Esophagus muscularis mucosa (tissue), 4 donors: ENCODE results near the gene NUDT3. TPM values are rescaled to one million over a fixed set of nuclear protein-coding genes. Genes with fewer than 3 reads are reported as not detected.

ENCODE experiments used
- DNase-seq: peaks from one replicate; pipeline ENCODE4 v3.0.0-alpha.2; 2017; ENCODE audit errors: extremely low spot score
- H3K27ac ChIP-seq, 4 donors: fragments of 200-600 bp; sonication (generic); replicated peaks in 1 of 4; 1 replicate in 3 of 4; 2 replicates in 1 of 4; pipeline ENCODE4 v1.5.1; 2016 to 2019; ENCODE audit warnings: mild to moderate bottlenecking in 1 of 4
- H3K27me3 ChIP-seq, 4 donors: fragments of 200-600 bp; sonication (generic); one replicate each; pipeline versions ENCODE4 v1.5.1 to v1.6.0; 2016 to 2019
- H3K36me3 ChIP-seq, 4 donors: fragments of 200-600 bp; sonication (generic); one replicate each; pipeline ENCODE4 v1.5.1; 2016 to 2019
- H3K4me1 ChIP-seq, 4 donors: fragments of 200-600 bp; sonication (generic); one replicate each; pipeline ENCODE4 v1.5.1; 2016 to 2019
- H3K4me3 ChIP-seq, 4 donors: fragments of 200-600 bp; sonication (generic); 1 replicate in 2 of 4; 2 replicates in 2 of 4; pipeline ENCODE4 v1.5.1; 2016 to 2019; ENCODE audit warnings: mild to moderate bottlenecking in 4 of 4, moderate library complexity in 1 of 4
- H3K9me3 ChIP-seq, 4 donors: fragments of 200-600 bp; sonication (generic); 1 replicate in 3 of 4; 2 replicates in 1 of 4; pipeline ENCODE4 v1.5.1; 2016 to 2019
- CTCF ChIP-seq, 3 experiments: fragments of 200-600 bp in 2 of 3; fragments of 450-650 bp in 1 of 3; sonication (generic) in 2 of 3; IDR thresholded peaks; one replicate each; pipeline ENCODE4 v1.5.1; 2017 to 2019; ENCODE audit warnings: antibody characterized with exemption in 3 of 3, mild to moderate bottlenecking in 2 of 3, moderate library complexity in 1 of 3
- EP300 ChIP-seq: sonication (generic); formaldehyde crosslinking; IDR thresholded peaks from one replicate; pipeline ENCODE4 v1.6.1; 2017; ENCODE audit warnings: antibody characterized with exemption
- POLR2A ChIP-seq: fragments of 450-650 bp; IDR thresholded peaks from one replicate; pipeline ENCODE4 v1.6.1; 2017; ENCODE audit warnings: antibody characterized with exemption, moderate library complexity, mild to moderate bottlenecking, low read depth
- POLR2AphosphoS5 ChIP-seq, 2 donors: sonication (generic); formaldehyde crosslinking; IDR thresholded peaks; one replicate each; pipeline ENCODE4 v1.6.1; 2017; ENCODE audit warnings: antibody characterized with exemption in 2 of 2
- WGBS: methylation state at CpG from one replicate; pipeline ENCODE4 v1.1.5; 2018; 5-methylcytosine and 5-hydroxymethylcytosine counted together
- intact Hi-C: fragments of 100-400 bp; cut with DNase I; formaldehyde crosslinking; loops from one replicate; pipeline ENCODE4 v1.15.1; 2023
- total RNA-seq, 4 donors: library from RNA; depleted of rRNA; stranded (reverse); fragments of >200 nt; gene quantifications; one replicate each; pipeline versions ENCODE4 v1.1.0 to v1.2.1, GENCODE V29; 2016

The NUDT3 gene
- total RNA-seq, 4 donors from 2014 or later, result 37.1 to 57.2 (median 47.4) TPM

DNA sequence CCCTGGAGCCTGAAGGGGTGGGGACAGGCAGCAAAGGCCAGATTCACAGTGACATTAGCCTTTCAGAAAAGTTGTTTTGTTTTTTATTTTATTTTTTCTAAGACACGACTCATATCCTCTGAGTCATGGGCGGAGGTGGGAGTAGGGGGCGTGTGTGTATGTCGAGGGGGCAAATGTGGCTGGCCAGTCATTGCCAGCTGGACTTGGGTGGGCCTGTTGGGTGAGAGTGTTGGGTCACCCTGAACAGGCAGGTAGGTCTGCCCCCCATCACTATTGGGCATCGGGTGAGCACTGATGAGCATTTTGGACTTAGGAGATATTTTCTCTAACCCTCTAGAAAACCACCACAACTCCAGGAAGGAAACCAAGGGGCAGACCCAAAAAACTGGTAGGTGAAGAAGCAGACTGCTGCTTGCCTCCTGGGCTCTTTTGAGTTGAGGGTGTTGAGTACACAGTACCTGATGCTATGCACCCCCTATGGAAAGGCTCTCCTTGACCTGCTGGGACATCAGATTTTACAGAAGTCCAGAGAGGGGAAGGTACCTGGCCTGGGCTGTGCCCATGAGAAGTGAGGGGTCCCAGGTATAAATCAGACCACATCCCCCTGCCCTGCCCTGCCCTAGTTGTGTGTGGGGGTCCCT is 149.2 kb downstream of the NUDT3 start:
- peak overlapping the region in 2 of 4 donors; percentile 25 to 75 for H3K27ac ChIP-seq
- H3K4me1 ChIP-seq, result peaks cover 29 to 48% (median 39%) of the 10 kb centered on the region in 4 donors
- WGBS, result 42% methylated on average over 5 of the region's 5 CpGs
- no peak overlapping the region for H3K4me3 ChIP-seq
- H3K27me3 ChIP-seq, result no peaks in the 10 kb centered on the region
- intact Hi-C loops, result loop anchor here (10.0 kb wide), 1 partner anchor 362 kb away; no protein-coding TSS in a partner anchor
- TF ChIP-seq CTCF (IDR thresholded peaks at IDR 0.05) (no peak), POLR2AphosphoS5 (IDR thresholded peaks at IDR 0.05) (no peak), EP300 (no peak), POLR2A (no peak)
- peaks cover 6 to 22% (median 18%) of the 10 kb centered on the region in 4 donors for H3K36me3 ChIP-seq
- no peaks in the 10 kb centered on the region for H3K9me3 ChIP-seq
- no peak for DNase-seq

GRCh38 chr6:34242252-34243130 is 150.0 kb downstream of the NUDT3 start:
- intact Hi-C loops, result loop anchor here (10.0 kb wide), 1 partner anchor 362 kb away; no protein-coding TSS in a partner anchor
- Histone ChIP-seq H3K4me1 (peaks cover 26 to 48% (median 38%) of the 10 kb centered on the region in 4 donors), H3K27me3 (no peaks in the 10 kb centered on the region), H3K9me3 (no peaks in the 10 kb centered on the region), H3K36me3 (peaks cover 6 to 22% (median 18%) of the 10 kb centered on the region in 4 donors), H3K27ac (no peak overlapping the region), H3K4me3 (no peak overlapping the region)
- no peak for TF ChIP-seq EP300
- 78% methylated on average over 5 of the region's 7 CpGs for WGBS
- peak; percentile 85 for DNase-seq

DNA sequence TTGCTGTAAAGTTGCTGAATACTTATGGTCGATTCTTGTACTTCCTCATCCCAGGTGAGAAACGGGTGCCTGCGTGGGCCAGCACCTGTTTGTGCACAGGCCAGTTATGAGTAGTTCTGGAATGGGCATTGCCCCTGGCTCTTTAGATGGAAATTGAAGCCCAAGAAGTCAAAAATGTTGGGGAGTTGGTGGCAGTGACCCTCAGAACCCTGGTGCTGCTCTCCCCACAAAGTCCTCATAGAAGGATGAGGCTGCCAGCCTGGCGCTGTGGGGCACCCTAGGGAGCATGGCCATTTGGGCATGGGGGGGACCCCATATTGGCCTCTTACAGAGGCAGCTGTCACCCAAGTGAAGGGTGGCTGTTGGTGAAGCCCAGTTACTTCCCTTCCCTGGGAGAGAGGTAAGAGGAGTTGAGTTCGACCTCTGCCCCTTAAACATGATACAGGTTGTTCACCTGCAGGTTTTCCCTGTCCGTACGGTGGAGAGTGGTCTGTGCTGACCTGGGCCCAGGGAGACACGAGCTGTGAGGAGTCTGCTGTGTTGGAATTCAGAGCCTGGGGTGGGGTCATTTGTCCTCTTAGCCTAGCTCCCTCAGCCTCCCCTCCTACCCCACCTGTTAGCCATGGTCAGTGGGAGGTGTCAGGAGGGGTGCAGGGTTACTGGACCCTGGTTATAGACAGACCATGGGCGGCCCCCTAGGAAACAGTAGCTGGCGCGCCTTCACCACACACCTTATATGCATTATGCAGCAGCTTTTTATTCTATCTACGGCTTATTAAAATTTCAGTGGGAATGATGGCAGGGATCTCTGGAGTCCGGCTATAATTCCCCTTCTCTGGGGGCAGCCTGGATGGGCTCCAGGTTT is 150.9 kb downstream of the NUDT3 start:
- intact Hi-C loops, result loop anchor here (10.0 kb wide), 1 partner anchor 363 kb away; no protein-coding TSS in a partner anchor
- peak; percentile 12 for DNase-seq
- Histone ChIP-seq H3K27me3 (no peaks in the 10 kb centered on the region), H3K27ac (no peak overlapping the region), H3K4me1 (peaks cover 25 to 42% (median 34%) of the 10 kb centered on the region in 4 donors), H3K4me3 (no peak overlapping the region), H3K36me3 (peaks cover 6 to 22% (median 18%) of the 10 kb centered on the region in 4 donors), H3K9me3 (no peaks in the 10 kb centered on the region)
- TF ChIP-seq EP300 (no peak), POLR2AphosphoS5 (IDR thresholded peaks at IDR 0.05) (no peak), CTCF (IDR thresholded peaks at IDR 0.05) (no peak), POLR2A (no peak)
- WGBS, result 95% methylated on average over 12 of the region's 13 CpGs

DNA sequence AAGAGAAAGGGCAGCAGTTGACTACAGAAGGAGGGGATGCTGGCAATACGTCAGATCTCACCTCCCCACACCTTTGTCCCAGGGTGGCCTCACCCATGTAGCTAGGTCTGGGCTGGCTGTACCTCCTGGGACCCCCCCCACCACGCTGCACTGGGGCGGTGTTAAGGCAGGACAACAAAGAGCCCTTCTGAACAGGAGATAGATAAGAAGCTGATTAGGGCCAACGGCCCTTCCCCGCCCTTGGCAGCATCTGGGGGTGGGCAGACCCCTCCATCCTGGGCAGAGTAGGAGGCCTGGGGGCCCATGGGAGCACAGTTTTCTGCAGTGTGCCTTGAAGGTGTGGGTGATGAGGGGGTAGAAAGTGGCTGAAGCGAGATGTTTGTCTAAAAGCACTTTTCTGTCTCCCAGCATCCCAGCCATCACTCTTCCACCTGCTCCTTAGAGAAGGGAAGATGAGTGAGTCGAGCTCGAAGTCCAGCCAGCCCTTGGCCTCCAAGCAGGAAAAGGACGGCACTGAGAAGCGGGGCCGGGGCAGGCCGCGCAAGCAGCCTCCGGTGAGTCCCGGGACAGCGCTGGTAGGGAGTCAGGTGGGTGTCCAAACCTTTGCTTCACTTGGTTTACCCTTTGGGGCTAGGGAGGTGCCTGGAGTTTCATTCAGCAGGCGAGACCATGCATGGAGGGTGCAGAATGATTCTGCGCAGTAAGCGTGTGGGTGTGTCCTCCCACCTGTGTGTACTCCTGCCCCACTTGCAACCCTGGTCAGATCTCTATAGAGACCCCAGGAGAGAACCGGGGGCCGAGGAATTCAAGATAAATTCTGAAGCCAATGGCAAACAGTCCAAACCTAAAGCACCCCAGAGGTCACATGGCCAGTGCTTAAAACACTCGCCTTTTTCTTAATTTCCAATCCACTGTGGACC is 151.9 kb downstream of the NUDT3 start:
- peak; percentile 86 for DNase-seq
- H3K27ac ChIP-seq, result no peak overlapping the region
- TF ChIP-seq EP300 (no peak), POLR2AphosphoS5 (IDR thresholded peaks at IDR 0.05) (no peak), POLR2A (no peak), CTCF (IDR thresholded peaks at IDR 0.05) (no peak)
- H3K9me3 ChIP-seq, result no peaks in the 10 kb centered on the region
- no peak overlapping the region for H3K4me3 ChIP-seq
- no peaks in the 10 kb centered on the region for H3K27me3 ChIP-seq
- peaks cover 6 to 22% (median 18%) of the 10 kb centered on the region in 4 donors for H3K36me3 ChIP-seq
- 91% methylated on average over 15 of the region's 22 CpGs for WGBS
- peaks cover 34 to 50% (median 41%) of the 10 kb centered on the region in 4 donors for H3K4me1 ChIP-seq
- intact Hi-C loops, result loop anchor here (10.0 kb wide), 1 partner anchor 364 kb away; no protein-coding TSS in a partner anchor
